Vagina (tissue), 2 donors: Measurements from ENCODE around the gene DMRTB1. TPM values are rescaled to one million over a fixed set of nuclear protein-coding genes. Genes with fewer than 3 reads are reported as not detected.

ENCODE experiments used
- DNase-seq, 2 donors: peaks; one replicate each; pipeline ENCODE4 v3.0.0-alpha.2; 2017; ENCODE audit errors: extremely low spot score in 2 of 2
- H3K27ac ChIP-seq: fragments of 200-600 bp; sonication (generic); one replicate; pipeline ENCODE4 v1.5.1; 2019
- H3K27me3 ChIP-seq: fragments of 200-600 bp; sonication (generic); one replicate; pipeline ENCODE4 v1.5.1; 2019
- H3K36me3 ChIP-seq, 2 donors: fragments of 200-600 bp; sonication (generic); one replicate each; pipeline ENCODE4 v1.5.1; 2017 to 2019
- H3K4me1 ChIP-seq: fragments of 200-600 bp; sonication (generic); one replicate; pipeline ENCODE4 v1.5.1; 2019
- H3K4me3 ChIP-seq, 2 donors: fragments of 200-600 bp; sonication (generic); 1 replicate in 1 of 2; 2 replicates in 1 of 2; pipeline ENCODE4 v1.5.1; 2016 to 2019
- H3K9me3 ChIP-seq: fragments of 200-600 bp; sonication (generic); one replicate; pipeline ENCODE4 v1.5.1; 2019
- POLR2A ChIP-seq, 2 donors: fragments of 450-650 bp; IDR thresholded peaks; one replicate each; pipeline ENCODE4 v1.6.1; 2017; ENCODE audit warnings: antibody characterized with exemption in 2 of 2, mild to moderate bottlenecking in 2 of 2, moderate library complexity in 2 of 2
- POLR2AphosphoS5 ChIP-seq, 2 donors: sonication (generic); formaldehyde crosslinking; IDR thresholded peaks; one replicate each; pipeline ENCODE4 v1.9.0; 2017; ENCODE audit warnings: antibody characterized with exemption in 2 of 2, mild to moderate bottlenecking in 2 of 2, low read depth in 1 of 2; ENCODE audit not compliant: insufficient read depth in 1 of 2
- intact Hi-C: fragments of 100-400 bp; cut with DNase I; formaldehyde crosslinking; loops from one replicate; pipeline ENCODE4 v1.15.1; 2023
- total RNA-seq: library from RNA; depleted of rRNA; stranded (reverse); fragments of >200 nt; gene quantifications from one replicate; pipeline ENCODE4 v1.2.3, GENCODE V29; 2016
- TF ChIP-seq, protein P1 (sequence below), 3 experiments: fragments of 450-650 bp in 2 of 3; fragments of 200-600 bp in 1 of 3; sonication (generic) in 1 of 3; IDR thresholded peaks; one replicate each; pipeline ENCODE4 v1.5.1; 2017 to 2019; ENCODE audit warnings: antibody characterized with exemption in 3 of 3, mild to moderate bottlenecking in 2 of 3, moderate library complexity in 2 of 3

DMRTB1 gene
- total RNA-seq, 1 donor from 2014 or later: not detected

DNA sequence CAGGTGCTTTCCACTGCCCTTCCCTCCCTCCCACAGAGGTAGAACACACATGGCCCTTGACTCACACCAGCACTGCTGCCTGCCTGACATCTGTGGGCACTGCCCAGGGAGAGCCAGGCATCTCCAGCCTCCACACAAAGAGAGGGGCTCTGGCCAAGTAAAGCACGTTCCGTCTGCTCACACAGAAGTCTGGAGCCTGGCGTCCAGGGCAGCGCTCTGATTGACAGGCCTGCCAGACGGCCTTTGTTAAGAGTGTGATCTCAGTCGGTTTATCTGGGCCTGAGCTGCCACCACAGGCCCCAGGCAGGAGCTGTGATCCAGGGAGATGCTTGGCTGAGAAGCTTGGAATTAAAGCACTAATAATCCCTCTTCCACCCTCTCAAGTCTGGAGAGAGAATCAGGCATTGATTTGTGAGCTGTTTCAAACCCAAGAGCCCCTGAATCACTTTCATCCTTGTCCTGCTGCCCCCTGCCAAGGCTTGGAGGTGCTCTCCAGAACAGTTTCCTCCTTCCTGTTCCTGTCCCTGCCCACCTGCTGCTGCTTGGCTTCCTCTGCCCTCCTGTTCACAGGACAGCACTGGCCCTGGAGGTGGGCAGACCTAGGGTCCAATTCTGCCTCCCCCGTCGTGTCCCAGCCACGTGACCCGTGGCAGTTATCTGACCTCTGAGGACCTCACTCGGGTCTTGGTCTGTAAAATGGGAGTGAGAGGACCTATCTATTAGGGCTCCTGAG lies 3.7 kb downstream of the DMRTB1 start:
- TF ChIP-seq, protein P1, sequence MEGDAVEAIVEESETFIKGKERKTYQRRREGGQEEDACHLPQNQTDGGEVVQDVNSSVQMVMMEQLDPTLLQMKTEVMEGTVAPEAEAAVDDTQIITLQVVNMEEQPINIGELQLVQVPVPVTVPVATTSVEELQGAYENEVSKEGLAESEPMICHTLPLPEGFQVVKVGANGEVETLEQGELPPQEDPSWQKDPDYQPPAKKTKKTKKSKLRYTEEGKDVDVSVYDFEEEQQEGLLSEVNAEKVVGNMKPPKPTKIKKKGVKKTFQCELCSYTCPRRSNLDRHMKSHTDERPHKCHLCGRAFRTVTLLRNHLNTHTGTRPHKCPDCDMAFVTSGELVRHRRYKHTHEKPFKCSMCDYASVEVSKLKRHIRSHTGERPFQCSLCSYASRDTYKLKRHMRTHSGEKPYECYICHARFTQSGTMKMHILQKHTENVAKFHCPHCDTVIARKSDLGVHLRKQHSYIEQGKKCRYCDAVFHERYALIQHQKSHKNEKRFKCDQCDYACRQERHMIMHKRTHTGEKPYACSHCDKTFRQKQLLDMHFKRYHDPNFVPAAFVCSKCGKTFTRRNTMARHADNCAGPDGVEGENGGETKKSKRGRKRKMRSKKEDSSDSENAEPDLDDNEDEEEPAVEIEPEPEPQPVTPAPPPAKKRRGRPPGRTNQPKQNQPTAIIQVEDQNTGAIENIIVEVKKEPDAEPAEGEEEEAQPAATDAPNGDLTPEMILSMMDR (IDR thresholded peaks at IDR 0.05): no peak
- no peak for TF ChIP-seq POLR2AphosphoS5 (IDR thresholded peaks at IDR 0.05; ENCODE audit: insufficient read depth in 1 of 2, low read depth in 1 of 2)
- no peak for TF ChIP-seq POLR2A (IDR thresholded peaks at IDR 0.05)
- intact Hi-C loops: no loop called here
- no peaks in the 10 kb centered on the region for H3K9me3 ChIP-seq

DNA sequence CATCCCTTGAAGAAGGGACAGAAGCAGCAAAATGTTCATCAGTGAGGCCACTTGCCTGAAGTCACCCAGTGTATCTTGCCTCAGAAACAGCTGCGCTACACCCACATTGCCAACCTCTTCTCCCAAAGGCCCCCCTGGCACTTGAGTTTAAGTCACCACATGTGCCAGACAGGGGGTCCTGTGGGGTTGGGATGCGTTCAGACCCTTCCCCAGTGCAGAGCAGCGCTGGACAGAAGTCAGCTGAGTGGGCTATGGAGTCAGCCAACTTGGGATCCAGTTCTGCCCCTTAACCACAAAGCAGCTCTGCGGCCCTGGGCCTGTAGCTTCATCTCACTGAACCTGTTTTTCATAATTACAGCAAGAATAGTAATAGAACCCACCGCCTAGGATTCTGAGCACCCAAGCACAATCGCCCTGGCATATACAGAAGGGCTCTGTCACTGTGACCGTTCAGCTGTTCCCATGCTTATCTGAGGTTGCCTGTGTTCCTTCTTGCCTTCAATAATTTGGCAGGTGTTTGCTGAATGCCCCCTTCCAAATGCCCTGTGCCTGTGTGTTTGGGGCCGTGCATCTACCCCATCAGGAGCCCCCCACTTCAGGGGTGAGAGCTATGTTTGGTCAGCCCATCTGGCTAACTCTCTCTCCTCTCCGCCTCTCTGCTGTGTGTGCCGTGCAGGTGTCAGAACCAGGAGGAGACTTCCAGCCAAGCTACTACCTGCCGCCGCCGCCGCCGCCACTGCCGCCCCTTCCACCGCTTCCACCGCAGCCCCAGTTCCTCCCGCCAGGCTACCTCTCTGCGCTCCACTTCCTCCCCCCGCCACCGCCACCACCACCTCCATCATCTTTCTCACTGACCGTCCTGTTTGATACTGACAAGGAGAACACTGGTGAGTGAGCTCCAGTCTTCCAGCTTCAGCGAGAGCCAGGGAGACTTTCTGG lies 5.0 kb downstream of the DMRTB1 start:
- H3K9me3 ChIP-seq: no peaks in the 10 kb centered on the region
- H3K27me3 ChIP-seq: no peaks in the 10 kb centered on the region
- no peak for TF ChIP-seq POLR2A (IDR thresholded peaks at IDR 0.05)
- TF ChIP-seq, protein P1 (IDR thresholded peaks at IDR 0.05): no peak
- TF ChIP-seq POLR2AphosphoS5 (IDR thresholded peaks at IDR 0.05; ENCODE audit: insufficient read depth in 1 of 2, low read depth in 1 of 2): no peak
- DNase-seq: peak in 1 of 2 donors; percentile 81
- H3K4me3 ChIP-seq: no peak overlapping the region
- no peaks in the 10 kb centered on the region for H3K36me3 ChIP-seq
- no peaks in the 10 kb centered on the region for H3K4me1 ChIP-seq
- H3K27ac ChIP-seq: no peak overlapping the region
- intact Hi-C loops: no loop called here

More for the DNA sequence above, 3.7 kb downstream of the DMRTB1 start:
- Histone ChIP-seq H3K27ac (no peak overlapping the region), H3K4me3 (no peak overlapping the region), H3K27me3 (no peaks in the 10 kb centered on the region), H3K4me1 (no peaks in the 10 kb centered on the region), H3K36me3 (no peaks in the 10 kb centered on the region)
- DNase-seq: no peak

DNA sequence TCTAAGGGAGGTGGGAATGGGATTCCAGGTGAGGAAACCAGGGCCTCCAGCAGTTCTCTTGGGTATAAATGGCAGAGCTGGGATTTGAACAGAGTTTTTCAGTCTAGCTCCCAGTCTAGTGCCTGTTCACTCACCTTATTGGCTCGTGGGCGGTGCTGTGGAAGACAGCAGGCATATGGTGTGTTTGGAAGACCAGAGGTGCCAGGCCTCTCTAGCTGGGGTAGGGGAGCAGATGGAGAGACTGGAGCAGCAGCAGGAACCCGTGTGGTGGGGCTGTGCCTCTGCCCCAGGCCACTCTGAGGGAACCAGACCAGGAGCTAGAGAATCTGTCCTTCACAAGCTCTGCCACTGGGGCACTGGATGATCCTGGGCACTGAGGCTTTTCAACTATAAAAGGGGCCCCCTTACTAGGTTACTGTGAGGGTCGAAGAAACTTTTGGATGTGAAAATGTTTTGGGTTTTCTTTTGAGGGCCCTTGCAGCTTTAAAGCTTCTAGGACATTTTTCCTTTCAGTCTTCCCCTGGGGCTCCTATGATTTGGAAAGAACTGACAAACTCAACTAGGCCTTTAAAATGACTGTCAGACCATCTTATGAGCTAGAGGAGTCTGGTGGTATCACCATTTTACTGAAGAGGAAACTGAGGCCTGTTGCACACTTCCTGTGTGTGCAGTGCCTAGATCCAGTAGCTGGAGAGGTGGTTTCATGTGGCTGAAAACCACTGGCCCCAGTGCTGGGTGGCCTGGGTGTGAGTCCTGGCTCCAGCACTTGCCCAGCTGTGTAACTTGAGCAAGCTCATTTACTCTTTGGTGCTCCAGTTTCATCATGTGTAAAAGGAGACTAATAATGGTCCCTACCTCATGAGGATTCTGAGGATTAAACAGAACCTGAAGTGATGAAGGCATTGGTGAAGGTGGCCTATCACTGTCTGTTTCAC lies 6.1 kb downstream of the DMRTB1 start:
- TF ChIP-seq, protein P1 (IDR thresholded peaks at IDR 0.05): no peak
- TF ChIP-seq POLR2A (IDR thresholded peaks at IDR 0.05) (no peak), POLR2AphosphoS5 (IDR thresholded peaks at IDR 0.05; ENCODE audit: insufficient read depth in 1 of 2, low read depth in 1 of 2) (no peak)
- H3K27me3 ChIP-seq: no peaks in the 10 kb centered on the region
- H3K36me3 ChIP-seq: no peaks in the 10 kb centered on the region
- DNase-seq: peak in 1 of 2 donors; percentile 84
- H3K4me3 ChIP-seq: no peak overlapping the region
- H3K4me1 ChIP-seq: peaks cover 4% of the 10 kb centered on the region
- H3K9me3 ChIP-seq: no peaks in the 10 kb centered on the region
- no peak overlapping the region for H3K27ac ChIP-seq
- intact Hi-C loops: no loop called here

DNA sequence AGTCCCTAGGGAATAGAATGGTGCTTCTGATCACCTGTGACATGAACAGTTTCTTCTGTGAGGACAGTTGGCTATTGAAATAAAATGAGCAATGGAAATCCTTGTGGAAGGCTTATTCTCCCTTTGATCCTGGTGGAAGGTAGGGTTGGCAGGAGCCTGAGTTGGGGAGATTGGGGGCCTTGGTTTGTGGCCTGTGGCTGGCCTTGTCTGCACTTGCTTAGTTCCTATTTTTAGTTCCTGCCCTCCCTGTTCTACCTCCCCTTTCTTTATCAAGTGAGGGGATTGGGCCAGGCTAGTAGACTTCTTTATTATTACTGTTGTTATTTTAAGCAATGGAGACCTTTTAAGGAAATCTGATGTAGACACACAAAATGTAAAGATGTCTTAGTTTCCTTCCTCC lies 8.2 kb downstream of the DMRTB1 start:
- no peaks in the 10 kb centered on the region for H3K36me3 ChIP-seq
- no peak overlapping the region for H3K4me3 ChIP-seq
- intact Hi-C loops: no loop called here
- no peak for TF ChIP-seq POLR2A (IDR thresholded peaks at IDR 0.05)
- TF ChIP-seq POLR2AphosphoS5 (IDR thresholded peaks at IDR 0.05; ENCODE audit: insufficient read depth in 1 of 2, low read depth in 1 of 2): no peak
- TF ChIP-seq, protein P1 (IDR thresholded peaks at IDR 0.05): no peak
- DNase-seq: peak in 1 of 2 donors; percentile 2
- peaks cover 7% of the 10 kb centered on the region for H3K4me1 ChIP-seq
- H3K27me3 ChIP-seq: no peaks in the 10 kb centered on the region
- H3K9me3 ChIP-seq: no peaks in the 10 kb centered on the region
- no peak overlapping the region for H3K27ac ChIP-seq
